ENCODE results near the gene TMEM43.
A peak's percentile ranks its signal among the peaks of the same experiment; 100 is the strongest.

TMEM43 gene

GRCh38 chr3:14137004-14137403, 12.2 kb downstream of the TMEM43 start:
- Histone ChIP-seq H3K4me2 (ENCODE audit: insufficient read depth, low read length) (no peak overlapping the region), H4K20me1 (ENCODE audit: insufficient read depth, low read length) (0 out of 2 replicates have a peak, but pooled peaks cover 2% of the 10 kb centered on the region), H3K27me3 (ENCODE audit: insufficient read depth, low read length, poor library complexity) (no peaks in the 10 kb centered on the region), H3K4me3 (ENCODE audit: low read depth in 1 of 2, low read length in 2 of 2) (no peak overlapping the region), H3K9ac (ENCODE audit: low read depth, low read length) (no peak overlapping the region), H3K9me3 (ENCODE audit: insufficient read depth, low read length, severe bottlenecking) (no peaks in the 10 kb centered on the region), H3K27ac (ENCODE audit: low read length) (no peak overlapping the region), H2AFZ (ENCODE audit: low read depth, low read length) (no peak overlapping the region), H3K79me2 (ENCODE audit: insufficient read depth, low read length) (no peaks in the 10 kb centered on the region), H3K4me1 (ENCODE audit: insufficient read depth, low read length) (no peaks in the 10 kb centered on the region), H3K36me3 (ENCODE audit: insufficient read depth, low read length) (peaks cover 90% of the 10 kb centered on the region)
- ATAC-seq (ENCODE audit: insufficient read depth, low read depth) = no peak
- DNase-seq = no peak
- TF ChIP-seq CTCF (IDR thresholded peaks at IDR 0.05; ENCODE audit: borderline replicate concordance, extremely low read depth, low read length, poor library complexity, severe bottlenecking) = no peak
- no peak for TF ChIP-seq EZH2 (IDR thresholded peaks at IDR 0.05; ENCODE audit: borderline replicate concordance, low read depth, low read length, severe bottlenecking)

- DNase-seq = no peak
- H3K9me3 ChIP-seq (ENCODE audit: insufficient read depth, low read length, severe bottlenecking) = no peaks in the 10 kb centered on the region
- no peak overlapping the region for H3K9ac ChIP-seq (ENCODE audit: low read depth, low read length)
- H2AFZ ChIP-seq (ENCODE audit: low read depth, low read length) = no peak overlapping the region
- H4K20me1 ChIP-seq (ENCODE audit: insufficient read depth, low read length) = 0 out of 2 replicates have a peak, but pooled peaks cover 2% of the 10 kb centered on the region
- H3K79me2 ChIP-seq (ENCODE audit: insufficient read depth, low read length) = no peaks in the 10 kb centered on the region
- TF ChIP-seq EZH2 (IDR thresholded peaks at IDR 0.05; ENCODE audit: borderline replicate concordance, low read depth, low read length, severe bottlenecking) = no peak
- no peak for TF ChIP-seq CTCF (IDR thresholded peaks at IDR 0.05; ENCODE audit: borderline replicate concordance, extremely low read depth, low read length, poor library complexity, severe bottlenecking)
- ATAC-seq (ENCODE audit: insufficient read depth, low read depth) = no peak
- H3K27me3 ChIP-seq (ENCODE audit: insufficient read depth, low read length, poor library complexity) = no peaks in the 10 kb centered on the region
- peaks cover 90% of the 10 kb centered on the region for H3K36me3 ChIP-seq (ENCODE audit: insufficient read depth, low read length)
- H3K4me2 ChIP-seq (ENCODE audit: insufficient read depth, low read length) = no peak overlapping the region
- no peaks in the 10 kb centered on the region for H3K4me1 ChIP-seq (ENCODE audit: insufficient read depth, low read length)
- no peak overlapping the region for H3K4me3 ChIP-seq (ENCODE audit: low read depth in 1 of 2, low read length in 2 of 2)
- no peak overlapping the region for H3K27ac ChIP-seq (ENCODE audit: low read length)
Observed at GRCh38 chr3:14137445-14137844, 12.6 kb downstream of the TMEM43 start.

- no peak for TF ChIP-seq CTCF (IDR thresholded peaks at IDR 0.05; ENCODE audit: borderline replicate concordance, extremely low read depth, low read length, poor library complexity, severe bottlenecking)
- no peak for TF ChIP-seq EZH2 (IDR thresholded peaks at IDR 0.05; ENCODE audit: borderline replicate concordance, low read depth, low read length, severe bottlenecking)
- 0 out of 3 replicates have a peak, but pooled peaks have one; percentile 18 for ATAC-seq (ENCODE audit: insufficient read depth, low read depth)
- no peak overlapping the region for H3K27ac ChIP-seq (ENCODE audit: low read length)
- no peak overlapping the region for H3K4me3 ChIP-seq (ENCODE audit: low read depth in 1 of 2, low read length in 2 of 2)
- peaks cover 89% of the 10 kb centered on the region for H3K36me3 ChIP-seq (ENCODE audit: insufficient read depth, low read length)
- H3K4me2 ChIP-seq (ENCODE audit: insufficient read depth, low read length) = no peak overlapping the region
- 0 out of 2 replicates have a peak, but pooled peaks cover 2% of the 10 kb centered on the region for H4K20me1 ChIP-seq (ENCODE audit: insufficient read depth, low read length)
- H3K79me2 ChIP-seq (ENCODE audit: insufficient read depth, low read length) = no peaks in the 10 kb centered on the region
- H3K27me3 ChIP-seq (ENCODE audit: insufficient read depth, low read length, poor library complexity) = no peaks in the 10 kb centered on the region
- DNase-seq = no peak
- H3K4me1 ChIP-seq (ENCODE audit: insufficient read depth, low read length) = no peaks in the 10 kb centered on the region
- no peak overlapping the region for H2AFZ ChIP-seq (ENCODE audit: low read depth, low read length)
- no peaks in the 10 kb centered on the region for H3K9me3 ChIP-seq (ENCODE audit: insufficient read depth, low read length, severe bottlenecking)
- no peak overlapping the region for H3K9ac ChIP-seq (ENCODE audit: low read depth, low read length)
Observed at GRCh38 chr3:14138109-14138877, 13.4 kb downstream of the TMEM43 start.
